ENCODE results near the gene DYNLL2. TPM values are rescaled to one million over a fixed set of nuclear protein-coding genes. Genes with fewer than 3 reads are reported as not detected.
"Not testable (repeated sequence)": the region's sequence is repeated elsewhere in the genome, so short reads cannot be mapped to it uniquely, and the experiment has no call there.

Gene DYNLL2
- polyA plus RNA-seq (2011; rRNA removed): 13.1 and 16.9 TPM in 2 replicates
- 9.2 and 12.1 TPM in 2 replicates for polyA minus RNA-seq (2011; rRNA and poly(A)+ RNA removed)

- peaks cover 2% of the 10 kb centered on the region for H3K27me3 ChIP-seq (ENCODE audit: control insufficient read depth, insufficient read depth, low read length)
- peak; percentile 9 for DNase-seq (ENCODE audit: low read depth)
- H3K4me3 ChIP-seq (ENCODE audit: low read depth, low read length): peak within 1 kb of the TSS; percentile 98
- CTCF ChIA-PET: no interaction called here
- POLR2A ChIA-PET: interaction anchor here (0.6 to 1.2 kb wide), 3 partner anchors 35 to 83 kb away, joined by 3 to 5 read pairs (median 5); no protein-coding TSS in a partner anchor
- peaks cover 3% of the 10 kb centered on the region for H3K36me3 ChIP-seq (ENCODE audit: control insufficient read depth, insufficient read depth, low read length)
- no peak for TF ChIP-seq CTCF (IDR thresholded peaks at IDR 0.05; ENCODE audit: insufficient read depth, low read depth, low read length)
These were observed at the start of gene DYNLL2 for GRCh38 chr17:58082870-58083490. DYNLL2 (plus strand) TSS chr17:58083419; CDS start chr17:58087091, 3,672 bp downstream.

GRCh38 chr17:58039975-58040374 is 43.2 kb upstream of the DYNLL2 start:
- peaks cover 3% of the 10 kb centered on the region; the same call in 1 of the 2 replicates for H3K27me3 ChIP-seq (ENCODE audit: control insufficient read depth, insufficient read depth, low read length)
- ChIA-PET POLR2A (no interaction called here), CTCF (no interaction called here)
- H3K4me3 ChIP-seq (ENCODE audit: low read depth, low read length): no peak overlapping the region
- no peak for TF ChIP-seq CTCF (IDR thresholded peaks at IDR 0.05; ENCODE audit: insufficient read depth, low read depth, low read length)
- DNase-seq (ENCODE audit: low read depth): no peak
- no peaks in the 10 kb centered on the region for H3K36me3 ChIP-seq (ENCODE audit: control insufficient read depth, insufficient read depth, low read length)

DNA sequence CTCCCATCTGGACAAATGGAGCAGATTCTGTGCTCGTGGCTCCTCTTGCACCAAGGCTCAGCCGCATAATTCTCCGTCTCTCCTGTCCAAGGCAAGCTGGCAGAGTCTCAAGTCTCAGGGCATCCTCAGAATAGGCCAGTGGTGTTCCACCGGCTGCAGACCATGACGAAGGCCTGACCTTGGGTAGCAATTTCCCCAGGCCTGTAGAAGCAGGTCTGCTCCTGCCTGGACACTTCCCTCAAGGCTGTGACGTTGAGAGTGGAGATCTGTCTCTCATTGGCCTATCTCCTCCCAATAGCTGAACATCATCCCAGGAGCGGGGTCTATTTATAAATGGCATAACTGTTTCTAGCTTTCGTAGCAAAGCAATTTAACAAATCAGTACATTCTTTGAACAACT is 42.8 kb upstream of the DYNLL2 start:
- POLR2A ChIA-PET: no interaction called here
- DNase-seq (ENCODE audit: low read depth): no peak
- TF ChIP-seq CTCF (IDR thresholded peaks at IDR 0.05; ENCODE audit: insufficient read depth, low read depth, low read length): no peak

GRCh38 chr17:58041161-58041560 is 42.1 kb upstream of the DYNLL2 start:
- Histone ChIP-seq H3K4me3 (ENCODE audit: low read depth, low read length) (no peak overlapping the region), H3K27me3 (ENCODE audit: control insufficient read depth, insufficient read depth, low read length) (peaks cover 4% of the 10 kb centered on the region; the same call in 1 of the 2 replicates), H3K36me3 (ENCODE audit: control insufficient read depth, insufficient read depth, low read length) (no peaks in the 10 kb centered on the region)
- POLR2A ChIA-PET: no interaction called here
- no peak for DNase-seq (ENCODE audit: low read depth)
- no peak for TF ChIP-seq CTCF (IDR thresholded peaks at IDR 0.05; ENCODE audit: insufficient read depth, low read depth, low read length)
- CTCF ChIA-PET: interaction anchor here (0.7 kb wide), 1 partner anchor 209 kb away, joined by 3 read pairs; no protein-coding TSS in a partner anchor

More for the DNA sequence above, 42.8 kb upstream of the DYNLL2 start:
- Histone ChIP-seq H3K36me3 (ENCODE audit: control insufficient read depth, insufficient read depth, low read length) (no peaks in the 10 kb centered on the region), H3K4me3 (ENCODE audit: low read depth, low read length) (no peak overlapping the region), H3K27me3 (ENCODE audit: control insufficient read depth, insufficient read depth, low read length) (peaks cover 3% of the 10 kb centered on the region; the same call in 1 of the 2 replicates)
- CTCF ChIA-PET: no interaction called here

DNA sequence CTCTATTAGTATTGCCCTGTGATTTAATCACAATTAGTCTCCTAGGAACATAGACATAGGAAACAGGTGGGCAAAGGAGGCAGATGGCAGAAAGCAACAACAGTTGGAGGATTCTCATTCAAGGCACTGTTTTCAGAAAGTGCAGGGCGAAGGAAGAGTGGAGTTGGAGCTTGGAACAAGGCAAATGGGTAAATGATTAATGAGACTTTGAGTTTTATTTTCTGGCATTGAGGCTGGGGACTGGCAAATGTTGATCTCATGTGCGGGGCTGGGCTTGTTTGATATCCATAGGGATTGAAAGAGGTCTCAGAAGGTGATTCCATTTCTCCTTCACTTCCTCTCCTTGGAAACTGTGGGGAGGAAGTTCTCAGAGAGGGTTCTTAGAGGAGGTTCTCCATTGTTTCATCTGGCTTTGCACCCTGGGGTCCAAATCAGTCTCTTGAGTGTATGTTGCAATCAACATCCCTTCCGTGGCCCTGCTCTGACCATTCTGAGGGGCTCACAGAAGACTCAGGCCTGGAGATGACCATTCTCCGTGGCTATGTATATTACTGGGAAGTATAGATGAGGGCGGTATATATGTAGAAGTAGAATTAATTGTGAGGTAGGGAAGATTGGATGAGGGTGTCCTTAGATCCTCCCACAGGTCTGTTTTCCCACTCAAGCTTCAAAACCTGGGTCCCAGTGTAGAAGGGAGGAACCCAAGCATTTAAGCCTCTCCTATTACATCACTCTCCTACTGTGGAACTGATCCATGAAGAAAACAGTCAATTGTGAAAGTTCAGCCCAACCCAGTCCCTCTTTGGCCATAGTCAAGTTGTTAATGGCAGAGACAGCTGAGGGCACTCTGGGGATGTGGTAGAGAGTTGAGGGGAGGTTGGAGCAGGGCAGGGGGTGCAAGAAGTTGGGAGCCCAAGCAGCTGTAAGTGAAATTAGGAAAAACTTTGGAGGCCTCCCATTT is 39.7 kb upstream of the DYNLL2 start:
- Histone ChIP-seq H3K4me3 (ENCODE audit: low read depth, low read length) (no peak overlapping the region), H3K36me3 (ENCODE audit: control insufficient read depth, insufficient read depth, low read length) (no peaks in the 10 kb centered on the region), H3K27me3 (ENCODE audit: control insufficient read depth, insufficient read depth, low read length) (peaks cover 13% of the 10 kb centered on the region)
- no peak for TF ChIP-seq CTCF (IDR thresholded peaks at IDR 0.05; ENCODE audit: insufficient read depth, low read depth, low read length)
- DNase-seq (ENCODE audit: low read depth): no peak
- ChIA-PET POLR2A (no interaction called here), CTCF (no interaction called here)

- H3K4me3 ChIP-seq (ENCODE audit: low read depth, low read length); POLR2A ChIA-PET; H3K36me3 ChIP-seq (ENCODE audit: control insufficient read depth, insufficient read depth, low read length); CTCF ChIA-PET; DNase-seq (ENCODE audit: low read depth): not testable (repeated sequence)
- H3K27me3 ChIP-seq (ENCODE audit: control insufficient read depth, insufficient read depth, low read length): peaks cover 13% of the 10 kb centered on the region
These were observed 39.0 kb upstream of the DYNLL2 start for GRCh38 chr17:58044256-58044655.

Measured in BJ (cell line).